ENCODE data around the gene DLL4.

Gene DLL4

DNA sequence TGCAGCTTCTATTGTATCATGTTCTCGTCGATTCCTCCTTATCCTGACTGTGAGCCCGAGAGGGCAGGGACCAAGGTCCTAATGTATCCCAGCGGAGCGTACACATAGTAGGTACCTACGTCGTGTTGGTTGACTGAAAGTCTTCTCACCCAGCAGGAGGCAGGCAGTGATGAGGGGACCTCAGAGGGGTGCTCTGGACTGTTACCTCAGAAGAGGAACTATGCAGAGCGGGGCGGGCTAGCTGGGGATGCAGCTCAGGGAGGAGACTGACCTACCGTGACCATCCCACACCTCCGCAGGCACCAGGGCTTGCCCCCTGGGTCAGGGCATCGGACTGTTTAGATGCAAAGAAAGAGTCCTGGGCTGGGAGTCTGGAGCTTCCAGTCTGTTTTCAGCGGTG is 35.5 kb downstream of the DLL4 start:
- TF ChIP-seq, protein P1, sequence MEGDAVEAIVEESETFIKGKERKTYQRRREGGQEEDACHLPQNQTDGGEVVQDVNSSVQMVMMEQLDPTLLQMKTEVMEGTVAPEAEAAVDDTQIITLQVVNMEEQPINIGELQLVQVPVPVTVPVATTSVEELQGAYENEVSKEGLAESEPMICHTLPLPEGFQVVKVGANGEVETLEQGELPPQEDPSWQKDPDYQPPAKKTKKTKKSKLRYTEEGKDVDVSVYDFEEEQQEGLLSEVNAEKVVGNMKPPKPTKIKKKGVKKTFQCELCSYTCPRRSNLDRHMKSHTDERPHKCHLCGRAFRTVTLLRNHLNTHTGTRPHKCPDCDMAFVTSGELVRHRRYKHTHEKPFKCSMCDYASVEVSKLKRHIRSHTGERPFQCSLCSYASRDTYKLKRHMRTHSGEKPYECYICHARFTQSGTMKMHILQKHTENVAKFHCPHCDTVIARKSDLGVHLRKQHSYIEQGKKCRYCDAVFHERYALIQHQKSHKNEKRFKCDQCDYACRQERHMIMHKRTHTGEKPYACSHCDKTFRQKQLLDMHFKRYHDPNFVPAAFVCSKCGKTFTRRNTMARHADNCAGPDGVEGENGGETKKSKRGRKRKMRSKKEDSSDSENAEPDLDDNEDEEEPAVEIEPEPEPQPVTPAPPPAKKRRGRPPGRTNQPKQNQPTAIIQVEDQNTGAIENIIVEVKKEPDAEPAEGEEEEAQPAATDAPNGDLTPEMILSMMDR (IDR thresholded peaks at IDR 0.05), result no peak

DNA sequence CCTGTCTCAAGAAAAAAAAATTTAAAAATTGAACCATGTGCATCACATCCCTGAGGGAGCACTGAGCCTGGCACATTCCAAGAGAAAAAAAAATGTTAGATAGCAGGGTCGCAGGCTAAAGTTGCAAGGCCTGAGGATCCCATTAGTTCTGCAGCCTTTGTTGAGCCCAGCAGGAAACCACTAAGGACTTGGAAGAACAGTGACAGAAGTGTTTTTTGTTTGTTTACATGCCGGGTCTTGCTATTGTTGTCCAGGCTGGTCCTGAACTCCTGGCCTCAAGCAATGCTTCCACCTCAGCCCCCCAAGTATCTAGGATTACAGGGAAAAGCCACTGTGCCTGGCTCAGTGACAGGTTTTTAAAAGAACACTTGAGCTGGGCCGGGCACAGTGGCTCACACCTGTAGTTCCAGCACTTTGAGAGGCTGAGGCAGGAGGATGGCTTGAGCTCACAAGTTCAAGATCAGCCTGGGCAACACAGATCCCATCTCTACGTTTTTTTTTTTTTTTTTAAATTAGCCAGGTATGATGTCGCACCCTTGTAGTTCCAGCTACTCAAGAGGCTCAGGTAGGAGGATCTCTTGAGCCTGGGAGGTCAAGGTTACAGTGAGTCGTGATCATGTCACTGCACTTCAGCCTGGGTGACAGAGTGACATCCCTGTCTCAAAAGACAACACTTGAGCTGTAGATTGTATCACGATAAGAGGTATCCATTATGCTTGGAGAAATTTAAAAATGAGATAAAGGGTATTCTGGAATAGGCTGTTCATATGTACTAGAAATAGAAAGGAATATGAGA is 39.3 kb downstream of the DLL4 start:
- TF ChIP-seq, protein P1 (IDR thresholded peaks at IDR 0.05), result no peak

DNA sequence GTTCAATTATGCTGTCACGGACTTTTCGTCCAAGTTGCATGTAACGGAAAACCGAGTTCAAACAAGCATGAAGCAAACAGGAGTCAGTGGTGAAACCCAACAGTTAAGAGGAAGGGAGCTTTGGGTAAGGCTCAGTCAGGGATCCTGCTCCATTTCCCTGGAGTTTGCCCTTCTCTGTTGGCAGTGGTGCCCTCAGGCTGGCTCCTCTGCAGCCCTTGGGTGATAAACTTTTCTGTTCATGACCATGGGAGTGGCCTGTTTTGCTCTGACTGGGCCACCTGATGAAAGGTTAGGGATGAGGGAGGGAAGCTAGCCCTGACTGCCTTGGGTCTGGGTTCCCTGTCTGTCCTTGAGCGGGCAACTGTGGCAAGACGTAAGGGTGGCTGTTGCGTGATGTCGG is 40.2 kb downstream of the DLL4 start:
- TF ChIP-seq, protein P1 (IDR thresholded peaks at IDR 0.05), result no peak

DNA sequence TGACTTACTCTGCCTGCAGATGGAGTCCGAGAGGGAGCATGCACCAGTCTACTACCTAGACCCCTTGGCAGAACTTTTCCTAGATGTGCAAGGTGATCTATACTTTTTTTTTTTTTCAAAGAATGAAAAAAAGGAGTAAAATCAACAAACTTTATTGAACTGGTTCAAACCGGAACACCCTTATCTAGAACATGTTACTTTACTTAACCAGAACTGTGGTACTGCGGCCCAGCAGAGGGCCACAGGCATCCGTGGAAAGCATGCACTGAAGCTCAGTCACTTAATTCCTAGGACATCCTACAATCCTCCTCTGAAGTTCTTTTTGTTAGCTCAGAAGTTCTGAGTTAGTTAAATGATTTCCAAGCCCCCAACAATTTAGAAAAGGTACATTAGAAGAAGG is 45.7 kb downstream of the DLL4 start:
- TF ChIP-seq, protein P1 (IDR thresholded peaks at IDR 0.05), result no peak

DNA sequence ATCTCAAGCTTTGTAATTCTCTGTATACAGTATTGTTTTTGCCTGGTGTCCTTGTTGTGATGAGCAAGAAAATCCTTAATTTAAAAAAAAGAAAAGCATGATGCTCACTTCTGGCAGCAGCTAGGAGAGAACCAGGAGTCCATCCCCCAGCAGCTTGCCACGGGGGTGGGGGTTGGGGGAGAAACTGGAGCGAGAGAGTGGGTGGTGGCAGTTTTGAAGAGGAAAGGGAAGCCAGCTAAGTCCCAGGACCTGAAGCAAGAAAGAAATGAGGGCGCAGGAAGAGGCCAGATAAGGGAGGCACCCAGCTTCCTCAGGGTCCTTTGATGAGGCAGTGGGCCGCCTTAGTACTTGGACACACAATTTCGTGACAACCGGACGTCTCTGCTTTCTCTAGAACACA is 47.7 kb downstream of the DLL4 start:
- TF ChIP-seq, protein P1 (IDR thresholded peaks at IDR 0.05), result no peak

DNA sequence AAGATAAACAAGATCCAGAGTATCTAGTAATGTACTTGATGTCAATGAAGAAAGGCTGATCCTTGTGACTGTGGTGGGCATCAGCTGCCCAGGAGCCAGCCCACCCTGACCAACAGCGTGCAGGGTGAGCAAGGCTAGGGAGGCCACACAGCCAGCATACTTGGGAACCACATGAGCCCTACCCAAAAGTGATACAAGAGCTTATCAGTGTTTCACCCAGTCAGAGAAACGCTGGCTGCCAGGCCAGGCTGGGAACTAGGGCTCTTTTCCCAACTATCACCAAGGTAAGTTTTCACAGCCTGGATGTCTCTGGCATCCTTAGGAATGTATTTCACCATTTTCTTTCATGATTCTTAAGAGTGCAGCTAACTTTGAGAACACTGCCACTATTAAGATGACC is 49.0 kb downstream of the DLL4 start:
- TF ChIP-seq, protein P1 (IDR thresholded peaks at IDR 0.05), result no peak

DNA sequence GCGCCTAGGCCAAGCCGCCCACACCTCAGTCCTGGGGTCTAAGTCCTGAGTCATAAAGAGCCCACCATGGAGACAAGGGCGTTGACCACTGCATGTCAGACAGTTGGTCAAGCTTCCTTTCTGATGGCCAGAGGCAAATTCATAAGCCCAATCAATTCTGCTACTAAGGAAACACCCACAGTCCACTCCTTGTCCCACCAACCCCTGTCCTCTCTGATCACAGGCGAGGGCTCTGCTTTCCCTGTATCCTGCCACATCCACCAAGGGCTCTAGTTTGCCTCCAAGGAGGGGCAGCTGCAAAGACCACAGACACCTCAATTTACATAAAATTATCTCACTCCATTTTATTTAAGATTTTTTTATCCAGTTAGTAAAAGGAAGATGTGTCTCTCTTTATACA is 49.4 kb downstream of the DLL4 start:
- TF ChIP-seq, protein P1 (IDR thresholded peaks at IDR 0.05), result no peak

DNA sequence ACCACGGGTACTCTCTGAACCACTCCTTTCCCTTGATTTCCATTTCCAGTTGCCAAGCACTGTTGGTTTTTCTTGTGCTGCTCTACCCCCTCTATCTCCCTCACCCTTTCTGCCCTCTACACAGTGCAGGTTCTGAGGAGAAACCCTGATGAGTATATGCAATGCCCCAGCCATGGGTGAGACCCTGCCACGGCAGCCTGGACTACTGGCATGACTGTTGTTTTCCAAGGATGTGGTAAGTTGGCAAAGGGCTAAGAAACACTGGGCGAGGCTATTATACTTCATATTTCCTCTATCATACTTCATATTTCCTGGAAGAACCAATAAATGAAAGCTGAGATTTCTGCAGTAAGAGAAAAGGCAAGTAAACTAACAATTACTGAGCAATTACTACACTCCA is 52.0 kb downstream of the DLL4 start:
- TF ChIP-seq, protein P1 (IDR thresholded peaks at IDR 0.05), result no peak

All from LNCAP (cell line).